GM12878 (cell line): ENCODE results near the gene RFXANK. TPM values are rescaled to one million over a fixed set of nuclear protein-coding genes. Genes with fewer than 3 reads are reported as not detected.

Source experiments
- ATF7 ChIP-seq: fragments of 450-650 bp; IDR thresholded peaks from 2 replicates; pipeline ENCODE4 v1.6.1; 2016; ENCODE audit warnings: low read depth, mild to moderate bottlenecking
- BACH1 ChIP-seq: fragments of 450-650 bp; IDR thresholded peaks from 2 replicates; pipeline ENCODE4 v1.6.1; 2017; ENCODE audit warnings: mild to moderate bottlenecking, borderline replicate concordance
- ELK1 ChIP-seq: IDR thresholded peaks from 2 replicates; pipeline ENCODE4 v1.6.1; 2012; ENCODE audit warnings: low read depth, low read length, improper control_type of control experiment
- ESRRA ChIP-seq: IDR thresholded peaks from 2 replicates; pipeline ENCODE4 v1.6.1; 2012; ENCODE audit warnings: mild to moderate bottlenecking, low read length, improper control_type of control experiment
- HCFC1 ChIP-seq: fragments of 150-350 bp; IDR thresholded peaks from 2 replicates; pipeline ENCODE4 v1.6.1; 2014; ENCODE audit warnings: low read length
- HSF1 ChIP-seq: fragments of 150-350 bp; IDR thresholded peaks from 2 replicates; pipeline ENCODE4 v1.6.1; 2014; ENCODE audit warnings: mild to moderate bottlenecking, low read depth, low read length
- IKZF1 ChIP-seq: fragments of 450-650 bp; conservative IDR thresholded peaks from 2 replicates; pipeline ENCODE4 v1.6.1; 2017; ENCODE audit warnings: antibody characterized with exemption, mild to moderate bottlenecking
- IKZF2 ChIP-seq, 2 experiments: fragments of 450-650 bp; IDR thresholded peaks; 2 replicates each; pipeline ENCODE4 v1.6.1; 2017; ENCODE audit warnings: mild to moderate bottlenecking in 2 of 2, moderate library complexity in 2 of 2
- IRF5 ChIP-seq: fragments of 450-650 bp; IDR thresholded peaks from 2 replicates; pipeline ENCODE4 v1.6.1; 2017; ENCODE audit warnings: borderline replicate concordance
- MLLT1 ChIP-seq: fragments of 450-650 bp; IDR thresholded peaks from 2 replicates; pipeline ENCODE4 v1.6.1; 2016; ENCODE audit warnings: mild to moderate bottlenecking
- PML ChIP-seq: IDR thresholded peaks from 2 replicates; pipeline ENCODE4 v1.6.1; 2012; ENCODE audit warnings: low read length, inconsistent platforms
- POU2F2 ChIP-seq: IDR thresholded peaks from 3 replicates; pipeline ENCODE4 v1.6.1; 2011; ENCODE audit warnings: low read depth, mild to moderate bottlenecking, low read length, borderline replicate concordance
- SIN3A ChIP-seq: IDR thresholded peaks from 2 replicates; pipeline ENCODE4 v1.6.1; 2012; ENCODE audit warnings: low read depth, low read length, improper control_type of control experiment
- SMAD1 ChIP-seq: fragments of 450-650 bp; IDR thresholded peaks from 2 replicates; pipeline ENCODE4 v1.6.1; 2018; ENCODE audit warnings: mild to moderate bottlenecking, low read depth; ENCODE audit not compliant: partially characterized antibody
- TCF3 ChIP-seq: IDR thresholded peaks from 2 replicates; pipeline ENCODE4 v1.6.1; 2012; ENCODE audit warnings: low read depth, mild to moderate bottlenecking, low read length, borderline replicate concordance; ENCODE audit not compliant: insufficient read depth
- YBX1 ChIP-seq: fragments of 450-650 bp; IDR thresholded peaks from 2 replicates; pipeline ENCODE4 v1.6.1; 2016; ENCODE audit warnings: antibody characterized with exemption
- ZBED1 ChIP-seq: IDR thresholded peaks from 2 replicates; pipeline ENCODE4 v1.6.1; 2016; ENCODE audit warnings: borderline replicate concordance
- ZBTB11 ChIP-seq: fragments of 450-650 bp; formaldehyde crosslinking; IDR thresholded peaks from 2 replicates; pipeline ENCODE4 v1.5.0; 2022; ENCODE audit warnings: mild to moderate bottlenecking, missing genetic modification characterization
- polyA plus RNA-seq, 11 experiments: library from polyadenylated mRNA; depleted of rRNA in 4 of 11; unstranded in 6 of 11; stranded (reverse) in 5 of 11; fragments of >200 nt; fragmentation: Nextera tagmentation in 4 of 11; fragmentation: Illumina TruSeq in 1 of 11; extraction: Ambion mirVana in 4 of 11; extraction: Trizol in 1 of 11; gene quantifications; 1 replicate in 1 of 11; 2 replicates in 10 of 11; pipeline versions ENCODE4 v1.2.1 to v1.2.3, GENCODE V29; 2011 to 2016; ENCODE audit warnings: inconsistent platforms in 2 of 11, missing spikeins in 2 of 11, low read depth in 1 of 11
- total RNA-seq, 4 experiments: library from RNA; depleted of rRNA in 3 of 4; stranded (reverse); fragments of >200 nt in 3 of 4; fragmentation: Illumina TruSeq in 1 of 4; extraction: Trizol in 1 of 4; gene quantifications; 2 replicates each; pipeline versions ENCODE4 v1.2.1 to v1.2.3, GENCODE V29; 2013 to 2021

Gene RFXANK
- total and polyA plus RNA-seq, 10 of the 15 experiments (the other 5 are each of a cell fraction or from before 2014, with no cell fraction given) = 70.8 to 125 (median 95.7) TPM

GRCh38 chr19:19192078-19192882 lies at the start of gene RFXANK, which contains the start of gene BORCS8 (continued):
- peak; percentile 97 for TF ChIP-seq ZBTB11
- peak; percentile 84 for TF ChIP-seq MLLT1
- no peak for TF ChIP-seq TCF3
- TF ChIP-seq YBX1 = no peak
- peak; percentile 77 for TF ChIP-seq ELK1
- TF ChIP-seq IKZF2 (IDR thresholded peaks at IDR 0.05) = peak in 1 of 2 experiments; percentile 37; a peak in 2 of 4 replicates
- 0 out of 2 replicates have a peak, but pooled peaks have one; percentile 10 for TF ChIP-seq IRF5
- TF ChIP-seq SMAD1 = peak; percentile 23
- TF ChIP-seq HSF1 = 0 out of 2 replicates have a peak, but pooled peaks have one; percentile 19
- peak; percentile 79 for TF ChIP-seq POU2F2
- TF ChIP-seq SIN3A = peak; percentile 82
- TF ChIP-seq BACH1 = peak; percentile 22; the same call in 1 of the 2 replicates
- peak; percentile 87 for TF ChIP-seq HCFC1
- peak; percentile 88 for TF ChIP-seq IKZF1
- TF ChIP-seq PML = peak; percentile 87
- TF ChIP-seq ZBED1 = no peak
- TF ChIP-seq ESRRA = peak; percentile 56; the same call in 1 of the 2 replicates
- TF ChIP-seq ATF7 = no peak
